ENCODE results near the gene CNKSR3.
A peak's percentile ranks its signal among the peaks of the same experiment; 100 is the strongest.

CNKSR3 gene

DNA sequence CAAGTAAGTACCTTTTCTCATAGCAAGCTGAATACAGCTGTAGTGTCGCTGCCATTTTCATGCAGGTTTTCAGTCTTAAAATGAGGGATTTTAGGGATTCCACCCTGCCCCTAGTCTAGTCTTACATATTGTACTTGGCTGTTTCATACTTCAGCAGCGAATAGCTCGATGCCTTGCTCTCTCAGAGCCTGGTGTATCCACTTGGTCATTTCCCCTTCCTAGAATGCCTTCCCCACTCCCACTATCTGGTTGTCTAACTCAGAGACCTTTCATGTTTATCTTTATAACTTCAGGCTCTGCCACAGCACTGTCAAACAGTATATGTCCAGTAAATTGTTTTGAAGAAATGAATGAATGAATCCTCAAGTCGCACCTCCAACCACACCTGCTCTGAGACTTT, 132.8 kb downstream of the CNKSR3 start:
- no peak for DNase-seq

DNA sequence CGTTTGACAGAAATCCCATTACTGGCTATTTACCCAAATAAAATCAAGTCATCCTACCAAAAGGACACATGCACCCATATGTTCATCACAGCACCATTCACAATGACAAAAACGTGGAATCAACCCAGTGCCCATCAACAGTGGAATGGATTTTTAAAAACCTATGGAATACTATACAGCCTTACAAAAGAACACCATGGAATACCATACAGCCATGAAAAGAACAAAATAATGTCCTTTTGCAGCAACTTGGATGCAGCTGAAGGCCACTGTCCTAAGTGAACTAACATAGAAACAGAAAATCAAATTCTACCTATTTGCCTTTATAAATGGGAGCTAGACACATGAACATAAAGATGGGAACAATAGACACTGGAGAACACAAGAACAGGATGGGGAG, 136.5 kb downstream of the CNKSR3 start:
- DNase-seq = no peak

DNA sequence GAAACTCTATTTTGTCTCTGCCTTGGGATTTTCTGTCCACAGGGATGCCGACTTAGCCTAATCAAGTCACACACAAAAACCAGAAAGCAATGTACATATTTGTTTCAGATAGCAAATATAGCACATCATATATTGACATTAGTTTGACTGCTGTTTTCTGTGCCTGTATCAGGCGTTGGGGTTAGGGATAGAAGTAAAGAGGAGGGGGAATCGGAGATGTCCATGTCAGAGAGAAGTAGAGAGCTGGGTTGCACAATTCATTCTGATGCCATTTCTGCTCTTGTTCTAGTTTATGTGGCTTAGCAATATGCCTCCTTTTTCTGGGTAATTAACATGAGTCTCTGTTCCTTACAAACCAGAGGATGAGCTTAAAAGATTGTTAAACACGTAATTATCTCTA, 139.2 kb downstream of the CNKSR3 start:
- DNase-seq = no peak

DNA sequence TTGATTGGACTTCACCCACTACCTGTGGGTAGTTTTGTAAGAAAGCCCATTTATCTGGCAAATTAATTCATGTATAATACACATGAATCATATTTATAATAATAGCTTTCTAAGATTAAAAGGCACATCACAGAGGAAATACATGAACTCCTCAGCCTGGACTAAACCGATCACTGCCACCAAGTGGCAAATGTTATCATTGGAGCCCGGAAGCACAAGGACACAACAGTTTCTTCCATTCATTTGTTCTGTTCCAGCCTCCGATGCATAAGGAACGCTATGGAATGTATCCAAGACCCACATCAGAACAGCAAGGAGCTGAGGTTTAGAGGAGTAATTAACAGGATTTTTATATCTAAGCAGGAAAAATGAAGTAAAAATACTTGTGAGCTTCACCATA, 139.9 kb downstream of the CNKSR3 start:
- DNase-seq = no peak

DNA sequence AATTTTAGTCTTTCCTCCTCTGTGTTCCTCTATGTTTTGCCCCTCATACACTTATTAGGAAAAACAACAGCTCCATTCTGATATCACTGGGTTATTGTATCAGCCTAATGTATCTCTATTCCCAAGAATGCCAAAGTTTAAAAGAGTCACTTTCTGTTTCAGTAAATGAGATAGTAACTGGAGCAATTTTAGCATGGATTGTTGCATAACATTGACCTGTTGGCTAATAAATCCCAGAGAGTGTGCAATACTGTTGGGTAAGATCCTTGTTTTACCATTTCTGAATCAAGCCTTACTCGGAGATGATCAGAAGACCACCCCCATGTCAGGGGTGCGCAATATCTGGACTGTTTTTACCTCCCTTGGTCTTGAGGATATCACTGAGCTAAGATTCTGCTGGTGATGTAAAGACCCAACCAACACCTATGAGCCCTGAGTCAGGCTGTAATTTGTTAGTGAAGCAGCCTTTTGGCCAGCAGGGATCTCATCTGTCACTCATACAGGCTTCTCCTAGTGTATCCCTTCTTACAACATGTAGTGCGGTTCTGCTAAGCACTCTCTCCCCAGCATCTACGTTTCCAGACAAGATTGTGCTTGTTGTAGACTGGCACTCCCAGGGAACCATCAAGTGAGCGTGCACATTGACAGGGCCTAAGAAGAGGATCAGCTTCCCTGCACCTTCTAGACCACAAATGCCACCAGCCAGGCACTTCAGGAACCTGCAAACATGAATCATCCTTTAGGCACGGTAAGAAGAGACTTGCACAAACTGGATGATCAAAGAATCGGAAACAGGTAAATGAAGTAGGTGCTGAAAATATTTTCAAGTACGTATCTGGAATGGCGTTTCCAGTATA, 142.4 kb downstream of the CNKSR3 start:
- DNase-seq = no peak

DNA sequence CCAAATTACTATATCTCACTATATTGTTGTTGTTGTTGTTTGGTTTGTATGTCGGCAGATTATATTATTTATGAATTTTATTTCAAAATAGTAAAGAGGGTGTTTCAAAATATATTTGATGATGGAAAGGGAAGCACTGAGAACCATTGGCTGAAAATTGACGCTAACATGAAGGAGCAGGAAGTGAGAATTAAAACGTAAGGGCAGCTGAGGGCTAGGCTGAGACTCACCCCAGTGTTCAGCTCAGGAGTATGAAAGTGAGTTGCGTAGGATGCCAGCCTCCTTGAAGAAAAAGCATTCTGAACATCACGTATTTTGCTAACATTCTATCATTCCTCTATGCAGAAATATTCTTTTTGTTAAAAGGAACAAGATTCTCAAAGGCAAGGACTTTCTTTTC, 143.1 kb downstream of the CNKSR3 start:
- no peak for DNase-seq

DNA sequence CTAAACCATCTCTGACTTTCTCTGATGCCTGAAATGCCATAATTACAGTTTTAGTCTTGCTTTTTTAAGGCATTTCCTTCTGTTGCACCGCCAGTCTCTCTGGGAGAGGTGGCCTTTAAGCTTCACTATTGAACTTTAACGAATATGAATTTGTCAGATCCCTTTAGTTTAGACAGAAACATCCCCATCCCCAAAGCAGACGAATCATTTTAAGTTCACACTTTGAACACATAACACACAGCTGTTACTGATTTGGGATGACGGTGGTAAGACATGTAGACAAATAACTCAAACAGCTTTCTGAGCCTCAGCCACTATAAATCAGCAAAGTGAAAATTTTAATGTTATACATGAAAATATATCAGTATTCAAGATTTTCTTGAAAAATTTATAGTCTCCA, 146.7 kb downstream of the CNKSR3 start:
- DNase-seq = no peak

DNA sequence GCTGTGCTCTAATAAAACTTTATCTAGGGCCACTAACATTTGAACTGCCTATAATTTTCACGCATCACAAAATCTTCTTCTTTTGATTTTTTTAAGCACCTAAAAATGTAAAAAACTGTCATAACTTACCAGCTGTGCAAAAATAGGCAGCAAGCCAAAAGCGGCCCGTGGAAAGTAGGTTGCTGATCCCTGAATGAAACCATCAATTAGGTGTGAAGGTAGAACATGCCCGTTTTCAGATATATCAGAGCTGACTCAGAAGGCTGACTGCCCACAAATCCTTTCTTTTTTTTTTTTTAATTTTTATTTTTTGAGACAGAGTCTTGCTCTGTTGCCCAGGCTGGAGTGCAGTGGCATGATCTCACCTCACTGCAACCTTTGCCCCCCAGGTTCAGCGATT, 149.0 kb downstream of the CNKSR3 start:
- DNase-seq = no peak

DNA sequence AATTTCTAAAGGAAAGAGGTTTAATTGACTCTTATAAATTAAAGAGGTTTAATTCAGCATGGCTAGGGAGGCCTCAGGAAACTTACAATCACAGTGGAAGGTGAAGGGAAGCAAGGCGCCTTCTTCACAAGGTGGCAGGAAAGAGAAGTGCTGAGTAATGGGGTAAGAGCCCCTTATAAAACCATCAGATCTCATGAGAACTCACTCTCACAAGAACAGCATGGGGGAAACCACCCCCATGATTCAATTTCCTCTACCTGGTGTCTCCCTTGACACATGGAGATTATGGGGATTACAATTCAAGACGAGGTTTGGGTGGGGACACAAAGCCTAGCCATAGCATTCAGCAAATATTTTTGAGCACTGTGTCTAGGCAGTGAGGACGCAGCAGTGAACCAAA, 150.0 kb downstream of the CNKSR3 start:
- no peak for DNase-seq

DNA sequence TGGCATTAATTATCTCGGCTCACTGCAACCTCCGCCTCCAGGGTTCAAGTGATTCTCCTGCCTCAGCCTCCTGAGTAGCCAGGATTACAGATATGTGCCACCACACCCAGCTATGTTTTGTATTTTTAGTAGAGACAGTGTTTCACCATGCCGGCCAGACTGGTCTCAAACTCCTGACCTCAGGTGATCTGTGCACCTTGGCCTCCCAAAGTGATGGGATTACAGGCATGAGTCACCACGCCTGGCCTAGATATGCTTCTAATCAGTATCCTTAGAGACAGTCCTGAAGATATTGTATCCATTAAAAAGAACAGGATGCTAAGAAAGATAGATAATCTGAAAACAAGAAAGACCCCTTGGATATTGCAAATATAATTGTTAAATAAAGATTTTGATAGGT, 150.8 kb downstream of the CNKSR3 start:
- DNase-seq = no peak

DNA sequence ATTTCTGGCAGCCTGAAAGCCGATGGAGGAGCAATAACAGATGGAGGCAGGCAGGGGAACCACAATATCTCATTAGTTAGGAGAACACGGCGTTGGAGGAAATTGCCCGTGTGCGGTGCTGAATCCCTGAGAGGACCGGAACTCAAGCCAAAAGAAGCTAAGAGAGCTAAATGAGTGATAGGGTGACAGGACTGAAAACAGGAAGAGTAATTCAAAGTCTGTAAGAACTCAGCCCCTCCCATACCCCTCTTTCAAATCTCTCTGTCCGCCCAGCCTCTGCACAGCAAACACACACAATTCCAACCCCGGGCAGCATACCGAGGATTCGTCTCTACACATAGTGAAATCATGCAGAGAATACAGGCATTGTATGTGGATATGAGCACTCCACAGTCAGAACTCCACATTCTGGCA, 151.3 kb downstream of the CNKSR3 start:
- DNase-seq = no peak

DNA sequence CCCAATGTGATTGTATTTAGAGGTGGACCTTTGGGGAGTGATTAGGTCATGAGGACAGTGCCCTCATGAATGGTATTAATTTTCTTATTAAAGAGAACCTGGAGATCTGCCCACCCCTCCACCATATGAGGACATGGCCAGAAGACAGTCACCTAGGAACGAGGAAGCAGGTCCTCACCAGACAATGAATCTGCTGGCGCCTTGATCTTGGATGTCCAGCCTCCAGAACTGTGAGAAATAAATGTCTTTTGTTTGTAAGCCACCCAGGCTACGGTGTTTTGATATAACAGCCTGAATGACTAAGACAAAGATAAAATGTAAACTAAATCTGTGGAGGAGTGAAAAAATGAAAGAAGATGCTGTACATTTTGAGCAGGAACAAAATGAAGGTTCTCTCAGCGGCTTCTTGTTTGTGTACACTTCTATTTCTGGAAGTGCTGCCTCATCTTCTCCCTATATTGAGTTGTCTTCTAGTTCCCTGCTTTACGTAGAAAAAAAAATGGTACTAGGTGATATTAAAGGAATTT, 152.4 kb downstream of the CNKSR3 start:
- no peak for DNase-seq

DNA sequence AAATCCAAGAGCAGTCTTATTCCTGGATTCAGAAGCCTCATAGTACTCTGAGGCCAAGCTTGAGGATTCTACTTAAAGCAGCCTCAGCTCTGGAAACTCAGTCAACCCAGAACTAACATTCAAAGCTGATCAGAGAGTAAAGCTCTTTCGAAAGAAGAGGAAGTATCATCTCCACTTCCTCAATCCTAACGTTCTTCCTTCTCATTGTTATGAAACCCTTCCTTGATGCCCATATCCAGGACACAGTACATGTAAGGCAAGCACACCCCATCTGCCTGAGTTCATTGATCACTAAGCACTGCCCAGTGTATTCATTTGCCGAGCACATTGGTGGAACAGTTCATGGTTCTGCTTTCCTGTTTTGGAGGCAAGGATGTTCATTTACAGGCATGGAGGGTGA, 153.8 kb downstream of the CNKSR3 start, which contains the start of gene IPCEF1:
Gene IPCEF1 (minus strand): TSS at position 114 of the 400 bp plus-strand sequence. CDS start 90,856 bp downstream, outside the sequence.
- DNase-seq = no peak

DNA sequence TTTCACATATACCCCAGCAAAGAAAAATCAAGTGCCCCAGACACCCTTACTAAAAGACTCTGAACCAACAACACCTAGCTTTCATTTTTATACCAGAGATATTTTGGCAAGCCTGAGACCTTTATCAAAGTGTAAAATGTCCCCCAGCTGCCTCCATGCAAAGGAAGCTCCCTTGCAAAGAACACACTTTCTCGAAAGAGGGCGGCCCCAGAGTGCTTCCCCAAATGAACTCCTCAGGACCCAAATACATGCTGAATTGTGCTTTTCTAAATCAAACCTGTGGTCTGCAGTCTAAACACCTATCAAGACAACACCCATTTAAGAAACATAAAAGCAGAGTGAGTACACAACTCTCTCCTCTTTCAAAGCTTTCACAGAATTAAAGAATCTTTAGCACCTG, 154.4 kb downstream of the CNKSR3 start:
- no peak for DNase-seq

DNA sequence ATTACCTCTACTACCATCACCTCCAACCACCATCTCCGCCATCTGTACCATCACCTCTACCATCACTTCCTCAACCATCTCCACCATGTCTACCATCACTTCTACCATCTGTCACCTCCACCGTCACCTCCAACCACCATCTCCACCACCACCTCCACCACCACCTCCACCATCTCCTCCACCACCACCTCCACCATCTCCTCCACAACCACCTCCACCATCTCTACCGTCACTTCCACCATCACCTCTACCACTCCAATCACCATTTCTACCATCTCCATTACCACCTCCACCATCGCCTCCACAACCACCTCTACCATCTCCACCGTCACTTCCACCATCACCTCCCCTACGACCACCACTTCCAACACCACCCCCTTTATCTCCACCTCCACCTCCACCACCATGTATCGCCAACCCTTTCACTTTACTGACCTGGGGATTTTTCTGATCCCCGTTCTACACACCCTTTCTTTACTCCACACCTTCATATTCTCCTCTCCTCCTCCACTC, 156.2 kb downstream of the CNKSR3 start:
- DNase-seq = no peak

DNA sequence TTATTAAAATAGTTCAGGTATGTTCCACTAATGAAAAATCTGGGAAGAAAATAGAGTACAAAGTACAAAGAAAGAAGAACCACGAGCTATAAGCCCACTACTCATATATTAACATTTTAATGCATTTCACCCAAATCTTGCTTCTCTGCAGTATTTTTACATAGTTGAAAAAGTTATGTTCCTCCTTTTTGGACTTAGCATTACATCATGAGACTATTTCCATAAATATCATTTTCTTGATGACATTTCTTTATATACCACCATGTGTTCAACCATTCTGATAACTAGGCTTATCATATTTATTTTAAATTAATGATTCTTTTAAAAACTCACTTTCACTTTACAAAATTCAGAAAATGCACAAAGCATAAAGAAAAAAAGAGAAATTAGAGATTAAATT, 156.9 kb downstream of the CNKSR3 start:
- DNase-seq = no peak

DNA sequence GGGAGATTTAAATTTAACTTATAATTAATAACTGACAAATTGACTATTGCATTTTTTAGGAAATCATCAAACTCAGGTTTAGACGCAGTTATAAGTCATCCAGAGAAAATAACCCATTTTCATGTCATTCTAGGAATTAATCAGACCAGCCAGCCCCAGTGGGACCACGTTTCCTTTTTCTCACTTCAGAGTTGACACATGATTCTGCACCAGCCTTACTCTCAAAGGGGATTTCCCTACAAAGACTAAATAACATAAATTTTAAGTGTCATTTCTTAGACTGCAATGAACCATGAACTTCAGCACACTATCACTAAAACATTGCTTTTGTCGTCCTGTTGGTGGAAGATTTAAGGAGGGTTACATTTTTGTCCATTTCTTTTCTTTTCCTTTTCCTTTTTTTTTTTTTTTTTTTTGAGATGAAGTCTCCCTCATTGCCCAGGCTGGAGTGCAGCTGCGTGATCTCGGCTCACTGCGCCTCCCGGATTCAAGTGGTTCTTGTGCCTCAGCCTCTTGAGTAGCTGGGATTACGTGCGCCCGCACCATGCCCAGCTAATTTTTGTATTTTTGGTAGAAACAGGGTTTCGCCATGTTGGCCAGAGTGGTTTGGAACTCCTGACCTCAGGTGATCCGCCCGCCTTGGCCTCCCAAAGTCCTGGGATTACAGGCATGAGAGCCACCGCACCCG, 157.4 kb downstream of the CNKSR3 start:
- no peak for DNase-seq

DNA sequence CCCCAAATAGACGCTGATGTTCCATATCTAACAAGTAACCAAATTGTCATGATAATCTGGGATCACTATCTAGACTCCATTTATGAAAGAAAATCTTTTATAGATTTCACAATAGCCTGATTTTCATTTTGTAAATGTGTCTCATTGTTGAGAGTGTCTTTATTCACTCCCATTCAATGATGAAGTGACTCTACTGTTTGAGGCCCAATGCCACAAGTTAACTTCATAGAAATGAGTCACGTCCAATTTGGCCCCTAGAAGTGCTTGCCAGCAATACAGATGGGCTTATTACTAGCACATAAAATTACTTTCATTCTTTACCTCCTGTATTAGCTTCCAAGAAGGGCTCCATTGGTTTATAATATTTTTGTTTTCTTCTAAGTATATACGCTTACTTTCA, 160.2 kb downstream of the CNKSR3 start:
- no peak for DNase-seq

DNA sequence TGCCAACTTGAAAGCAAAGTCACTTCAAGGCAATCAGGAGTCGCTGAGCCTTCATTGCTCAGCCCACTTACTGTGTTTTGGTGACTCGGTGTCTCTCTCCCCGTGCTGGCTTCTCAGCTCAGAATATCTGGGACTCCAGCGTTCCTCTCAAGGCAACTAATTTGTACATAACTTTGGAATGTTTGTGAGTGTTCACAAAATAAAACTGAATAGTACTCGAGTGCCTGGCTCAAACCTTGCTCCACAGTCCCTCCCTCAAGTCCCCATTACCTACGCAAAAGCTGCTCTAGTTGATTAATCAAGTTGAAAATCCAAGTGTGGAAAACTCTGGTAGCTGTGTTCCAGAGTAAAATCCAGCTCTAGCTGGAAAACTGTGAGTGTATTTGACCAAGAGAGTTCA, 162.5 kb downstream of the CNKSR3 start:
- DNase-seq = no peak

DNA sequence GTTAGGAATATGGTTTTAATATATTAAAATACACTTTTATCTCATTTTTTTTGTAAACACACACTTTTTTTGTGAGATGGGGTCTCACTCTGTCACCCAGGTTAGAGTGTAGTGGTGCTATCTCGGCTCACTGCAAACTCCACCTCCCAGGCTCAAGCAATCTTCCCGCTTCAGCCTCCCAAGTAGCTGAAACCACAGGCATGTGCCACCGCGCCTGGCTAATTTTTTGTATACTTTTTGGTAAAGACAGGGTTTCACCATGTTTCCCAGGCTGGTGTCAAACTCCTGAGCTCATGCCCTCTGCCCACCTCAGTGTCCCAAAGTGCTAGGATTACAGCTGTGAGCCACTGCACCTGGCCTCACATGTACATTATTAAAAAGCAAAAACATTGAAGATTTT, 164.7 kb downstream of the CNKSR3 start:
- DNase-seq = no peak

DNA sequence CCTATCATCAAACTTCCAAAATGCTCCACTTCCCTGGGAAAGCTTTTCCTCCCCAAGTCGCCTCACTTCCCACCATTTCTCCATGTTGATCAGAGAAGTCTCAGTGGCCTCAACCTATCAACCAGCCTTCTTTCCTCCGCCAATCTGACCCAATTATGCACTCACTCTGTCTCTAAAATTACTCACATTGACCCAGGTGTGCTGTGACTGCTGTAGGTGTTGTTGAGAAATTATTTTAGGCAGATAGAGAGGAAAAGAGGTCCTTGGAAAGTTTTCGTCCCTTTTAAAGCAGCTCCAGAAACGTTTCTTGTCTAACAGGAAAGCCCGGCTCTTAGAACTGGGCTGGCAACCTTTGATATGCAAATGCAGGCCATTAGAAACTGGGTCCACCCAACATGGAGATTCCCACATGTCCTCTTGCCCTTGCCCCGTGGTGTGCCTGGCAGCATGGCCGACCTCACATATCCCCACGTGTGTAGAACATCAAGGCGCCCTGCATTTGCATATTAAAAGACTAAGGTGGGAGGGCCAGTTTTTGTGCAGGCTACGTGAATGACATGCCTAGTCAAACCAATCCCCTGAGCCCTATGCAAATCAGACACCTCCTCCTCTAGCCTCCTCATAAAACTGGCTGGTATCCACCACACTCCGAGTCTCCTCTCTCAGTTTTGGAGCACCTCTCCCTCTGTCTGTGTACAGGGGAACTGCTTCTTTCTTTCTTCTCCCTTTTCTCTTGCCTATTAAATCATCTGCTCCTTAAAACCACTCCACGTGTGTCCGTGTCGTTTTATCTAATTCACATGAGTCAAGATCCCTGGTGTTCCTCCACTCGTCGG, 166.8 kb downstream of the CNKSR3 start:
- peak; percentile 27 for DNase-seq

DNA sequence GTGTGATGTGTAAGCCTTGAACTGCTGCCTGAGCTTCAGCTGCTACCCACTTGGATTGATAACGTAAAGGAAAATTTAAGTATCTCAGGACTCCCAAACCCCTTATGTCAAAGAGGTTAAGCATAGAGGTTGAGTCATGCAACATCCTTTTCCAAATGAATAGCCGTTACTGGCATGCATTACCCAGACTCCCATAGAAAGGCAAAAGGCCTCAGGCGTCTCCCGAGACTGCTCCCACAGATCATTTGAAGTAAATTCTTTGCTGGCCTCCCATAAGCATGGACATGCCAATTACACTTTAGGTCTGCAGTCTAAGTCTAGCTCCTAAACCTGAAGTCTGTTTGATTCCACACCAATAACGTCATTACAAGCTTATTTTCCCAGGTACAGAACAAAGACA, 168.6 kb downstream of the CNKSR3 start:
- DNase-seq = no peak

DNA sequence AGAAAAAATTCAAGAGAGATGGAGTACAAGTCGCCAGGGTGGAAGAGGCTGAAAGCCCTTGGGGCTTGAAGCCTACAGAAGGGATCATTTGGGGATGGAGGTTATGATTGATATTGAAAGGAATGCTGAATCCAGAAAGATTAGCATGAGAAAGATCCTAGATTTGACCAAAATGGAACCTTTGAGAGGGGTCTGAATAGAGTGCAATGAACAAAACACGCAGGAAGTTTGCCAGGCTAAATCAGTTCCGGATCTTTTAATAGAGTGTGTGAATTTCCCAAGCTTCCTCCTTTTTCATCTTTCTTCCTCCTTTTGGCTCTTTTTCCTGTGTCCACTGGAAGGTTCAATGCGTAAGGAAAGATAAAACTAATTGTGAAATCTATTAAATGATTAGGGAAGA, 169.1 kb downstream of the CNKSR3 start:
- DNase-seq = no peak

Data from NCI-H2171 treated with DMSO at 0.1 percent for 48 hours (cell line).